Mucosa of rectum (tissue), 2 donors: ENCODE data around the gene ANKRD34A.

Experiments
- H3K27ac ChIP-seq, 2 donors: one replicate each; pipeline ENCODE4 v1.7.0; 2013; ENCODE audit warnings: inconsistent platforms in 2 of 2, low read depth in 2 of 2, low read length in 2 of 2
- H3K27me3 ChIP-seq, 2 donors: one replicate each; pipeline ENCODE4 v1.7.0; 2013; ENCODE audit warnings: low read length in 2 of 2; ENCODE audit not compliant: control insufficient read depth in 2 of 2, insufficient read depth in 2 of 2
- H3K36me3 ChIP-seq, 2 donors: one replicate each; pipeline ENCODE4 v1.7.0; 2013; ENCODE audit warnings: low read length in 2 of 2; ENCODE audit not compliant: control insufficient read depth in 2 of 2, insufficient read depth in 2 of 2
- H3K4me1 ChIP-seq, 2 donors: one replicate each; pipeline ENCODE4 v1.7.0; 2013; ENCODE audit warnings: low read length in 2 of 2, mild to moderate bottlenecking in 1 of 2; ENCODE audit not compliant: control insufficient read depth in 2 of 2, insufficient read depth in 2 of 2
- H3K4me3 ChIP-seq, 2 donors: one replicate each; pipeline ENCODE4 v1.7.0; 2013; ENCODE audit warnings: low read length in 2 of 2
- H3K9ac ChIP-seq, 2 donors: one replicate each; pipeline ENCODE4 v1.7.0; 2013; ENCODE audit warnings: low read length in 2 of 2, low read depth in 1 of 2, mild to moderate bottlenecking in 1 of 2
- H3K9me3 ChIP-seq, 2 donors: one replicate each; pipeline ENCODE4 v1.7.0; 2013; ENCODE audit warnings: low read length in 2 of 2; ENCODE audit not compliant: control insufficient read depth in 2 of 2
- donor health status: healthy.
- donor health status: Normal muscosa, but diverticular disease.

The ANKRD34A gene

DNA sequence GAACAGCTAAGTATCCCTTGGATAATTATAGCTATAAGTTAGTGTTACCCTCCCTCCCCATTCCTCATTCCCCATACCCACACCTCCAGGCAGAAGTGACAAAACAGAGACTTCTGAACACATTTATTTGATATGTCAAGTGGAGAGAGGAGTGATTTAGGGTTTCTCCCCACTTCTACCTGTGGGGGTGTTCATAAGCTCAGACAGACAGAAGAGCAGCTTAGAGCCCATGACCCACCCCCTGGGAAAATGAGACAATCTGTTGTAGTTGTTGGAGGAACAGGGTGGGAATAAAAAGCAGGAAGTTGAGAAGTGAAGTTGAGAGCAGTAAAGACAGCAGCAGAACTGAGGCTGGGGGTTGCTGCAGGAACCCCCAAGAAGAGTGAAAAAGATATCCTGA is 5.0 kb downstream of the ANKRD34A start:
- H3K27me3 ChIP-seq = peaks cover 14 to 34% of the 10 kb centered on the region in 2 donors
- no peak overlapping the region for H3K4me3 ChIP-seq
- no peaks in the 10 kb centered on the region for H3K36me3 ChIP-seq
- H3K27ac ChIP-seq = no peak overlapping the region
- no peak overlapping the region for H3K9ac ChIP-seq
- no peaks in the 10 kb centered on the region for H3K9me3 ChIP-seq
- H3K4me1 ChIP-seq = peaks cover 38 to 67% of the 10 kb centered on the region in 2 donors

GRCh38 chr1:145958734-145959133 is 5.6 kb downstream of the ANKRD34A start:
- no peak overlapping the region for H3K27ac ChIP-seq
- no peaks in the 10 kb centered on the region for H3K9me3 ChIP-seq
- peaks cover 41 to 63% of the 10 kb centered on the region in 2 donors for H3K4me1 ChIP-seq
- peak overlapping the region in 1 of 2 donors; percentile 79 for H3K4me3 ChIP-seq
- H3K27me3 ChIP-seq = peaks cover 14 to 34% of the 10 kb centered on the region in 2 donors
- H3K36me3 ChIP-seq = no peaks in the 10 kb centered on the region
- H3K9ac ChIP-seq = no peak overlapping the region

DNA sequence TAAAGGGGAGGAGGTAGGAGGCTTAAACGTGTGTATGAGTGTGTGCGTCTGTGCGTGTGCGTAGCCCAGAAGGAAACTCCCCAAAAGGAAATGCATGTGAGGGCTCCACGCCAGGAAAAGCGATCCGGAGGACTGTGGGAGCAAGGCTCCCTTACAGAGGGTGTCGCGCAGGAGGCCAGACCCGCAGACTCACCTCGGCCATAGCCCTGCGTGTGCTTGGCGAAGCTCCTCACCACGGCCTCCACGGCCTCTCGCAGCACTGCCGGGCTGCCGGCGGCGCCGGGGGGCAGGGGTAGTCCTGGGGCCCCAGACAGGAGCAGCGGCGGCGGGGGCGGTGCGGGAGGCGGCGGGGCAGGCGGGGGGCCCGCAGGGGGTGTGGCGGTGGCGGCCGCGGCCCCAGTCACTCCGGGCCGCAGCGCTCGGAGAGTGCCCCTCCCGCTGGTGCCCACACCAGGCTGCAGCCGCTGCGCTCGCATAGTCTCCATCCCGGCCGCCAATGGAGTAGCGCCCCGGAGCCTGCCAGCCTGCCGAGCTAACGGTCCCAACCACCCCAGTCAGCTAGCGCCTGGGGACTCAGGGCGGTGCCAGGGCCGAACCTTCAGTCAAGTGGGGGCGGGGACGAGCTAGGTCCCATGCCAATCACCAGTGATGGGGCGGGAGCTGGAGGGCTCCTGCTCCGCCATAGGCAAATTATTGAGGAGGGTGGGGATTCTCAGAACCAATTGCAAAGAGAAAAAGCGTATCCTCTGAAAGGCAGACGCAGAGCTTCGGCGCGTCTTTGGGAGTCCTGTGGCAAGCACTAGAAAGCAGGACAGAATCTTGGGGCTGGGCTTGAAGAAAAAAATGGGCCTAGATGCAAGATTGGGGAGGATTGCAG is 6.7 kb downstream of the ANKRD34A start, which contains the start of gene LIX1L:
LIX1L (minus strand) TSS at position 575 of the 877 bp plus-strand sequence; CDS start at position 485, 90 bp downstream.
- Histone ChIP-seq H3K4me1 (peaks cover 34 to 53% of the 10 kb centered on the region in 2 donors), H3K9ac (peak within 1 kb of the TSS; percentile 57 to 68), H3K4me3 (peak within 1 kb of the TSS; percentile 63 to 79), H3K9me3 (no peaks in the 10 kb centered on the region), H3K36me3 (no peaks in the 10 kb centered on the region), H3K27ac (peak within 1 kb of the TSS; percentile 70 to 85), H3K27me3 (peaks cover 14 to 28% of the 10 kb centered on the region in 2 donors)

DNA sequence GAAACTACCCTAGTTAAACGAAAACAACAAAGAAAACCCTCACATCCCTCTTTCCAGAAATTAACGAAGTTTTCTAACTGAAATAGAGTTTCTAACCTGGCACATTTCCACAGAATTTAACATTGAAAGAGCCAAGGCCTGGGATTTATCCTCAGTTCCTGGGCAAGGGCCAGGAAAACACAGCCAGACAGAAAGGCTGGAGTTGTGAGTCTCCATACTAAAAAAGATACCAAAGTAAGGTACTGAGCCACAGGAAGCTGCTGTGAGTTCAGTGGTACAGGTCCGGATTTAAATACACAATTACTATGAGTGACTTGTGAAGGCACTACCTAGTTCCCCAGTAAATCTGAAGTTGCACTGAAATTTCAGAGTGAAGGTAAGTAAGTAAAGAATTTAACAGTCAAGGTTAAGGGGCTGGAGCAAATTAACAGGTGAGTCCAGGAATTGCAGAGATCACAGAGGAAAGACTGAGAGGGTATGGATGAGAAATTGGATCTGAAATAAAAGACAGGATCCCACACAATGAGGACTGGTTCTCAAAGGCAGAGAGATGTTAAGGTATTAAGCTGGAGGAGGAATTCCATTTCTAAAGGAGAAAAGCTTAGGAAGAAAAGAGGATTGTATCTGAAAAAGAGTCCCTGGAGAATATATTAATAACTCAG is 7.5 kb downstream of the ANKRD34A start:
- Histone ChIP-seq H3K9ac (peak overlapping the region; percentile 57 to 68), H3K27me3 (peaks cover 11 to 23% of the 10 kb centered on the region in 2 donors), H3K36me3 (no peaks in the 10 kb centered on the region), H3K4me3 (peak overlapping the region; percentile 63 to 79), H3K9me3 (no peaks in the 10 kb centered on the region), H3K4me1 (peaks cover 30 to 46% of the 10 kb centered on the region in 2 donors), H3K27ac (peak overlapping the region; percentile 70 to 85)

DNA sequence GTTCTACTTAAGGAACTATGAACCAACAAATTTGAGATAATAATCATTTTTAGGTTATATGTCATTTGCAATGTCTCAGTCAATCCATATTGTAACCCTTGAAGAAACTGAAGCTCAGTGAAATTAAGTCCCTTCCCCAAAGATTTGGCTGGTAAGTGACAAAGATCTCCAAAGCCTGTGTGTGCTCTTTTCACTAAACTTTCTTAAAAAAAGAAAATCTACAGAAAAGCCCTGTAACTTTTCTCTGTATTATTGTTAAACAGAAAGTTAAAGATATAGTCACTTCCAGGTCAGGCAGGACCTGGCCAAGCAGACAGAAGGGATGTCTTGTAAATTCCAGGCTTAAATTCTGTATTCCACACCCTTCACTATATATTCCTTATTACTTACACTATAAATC is 8.0 kb downstream of the ANKRD34A start:
- Histone ChIP-seq H3K9me3 (no peaks in the 10 kb centered on the region), H3K27me3 (peaks cover 5 to 18% of the 10 kb centered on the region in 2 donors), H3K4me1 (peaks cover 24 to 41% of the 10 kb centered on the region in 2 donors), H3K36me3 (no peaks in the 10 kb centered on the region), H3K4me3 (peak overlapping the region in 1 of 2 donors; percentile 79), H3K9ac (peak overlapping the region; percentile 57 to 68), H3K27ac (peak overlapping the region in 1 of 2 donors; percentile 85)

DNA sequence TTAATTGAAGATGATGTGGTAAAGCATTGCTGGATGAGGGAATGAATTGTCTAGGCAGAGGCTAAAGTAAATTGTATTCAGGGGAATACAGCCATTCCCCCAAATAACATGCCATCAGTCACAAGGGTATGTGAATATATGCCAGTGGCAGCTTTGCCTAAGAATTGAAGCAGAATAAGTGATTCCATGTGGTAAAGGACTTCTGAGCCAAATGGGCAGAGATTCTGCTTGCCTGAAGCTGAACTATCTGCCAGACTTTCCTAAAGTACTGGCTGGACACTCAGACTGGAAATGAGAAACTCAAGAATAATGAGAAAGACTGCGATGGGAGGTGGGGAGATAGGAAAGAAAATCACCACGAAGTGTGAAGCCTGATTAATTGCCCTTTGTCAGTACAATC is 8.9 kb downstream of the ANKRD34A start:
- no peaks in the 10 kb centered on the region for H3K36me3 ChIP-seq
- no peak overlapping the region for H3K9ac ChIP-seq
- peaks cover 0 to 9% of the 10 kb centered on the region in 2 donors for H3K27me3 ChIP-seq
- no peaks in the 10 kb centered on the region for H3K9me3 ChIP-seq
- no peak overlapping the region for H3K4me3 ChIP-seq
- H3K27ac ChIP-seq = no peak overlapping the region
- peaks cover 16 to 32% of the 10 kb centered on the region in 2 donors for H3K4me1 ChIP-seq

DNA sequence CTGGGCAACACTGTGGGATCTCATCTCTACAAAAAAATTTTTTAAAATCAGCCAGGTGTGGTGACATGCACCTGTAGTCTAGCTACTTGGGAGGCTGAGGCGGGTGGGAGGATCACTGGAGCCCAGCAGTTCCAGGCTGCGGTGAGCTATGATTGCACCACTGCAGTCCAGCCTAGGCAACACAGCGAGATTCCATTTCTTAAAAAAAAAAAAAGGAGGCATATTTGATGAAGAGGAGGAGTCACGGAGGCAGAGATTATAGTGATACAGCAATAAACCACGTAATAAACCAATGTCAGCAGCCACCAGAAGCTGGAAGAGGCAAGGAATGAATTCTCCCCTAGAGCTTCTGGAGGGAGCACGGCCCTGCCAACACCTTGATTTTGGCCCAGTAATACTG is 10.5 kb downstream of the ANKRD34A start:
- Histone ChIP-seq H3K27me3 (no peaks in the 10 kb centered on the region), H3K4me1 (peaks cover 16 to 29% of the 10 kb centered on the region in 2 donors), H3K4me3 (no peak overlapping the region), H3K9me3 (no peaks in the 10 kb centered on the region), H3K9ac (no peak overlapping the region), H3K36me3 (no peaks in the 10 kb centered on the region), H3K27ac (no peak overlapping the region)

- H3K27me3 ChIP-seq = no peaks in the 10 kb centered on the region
- peaks cover 12 to 21% of the 10 kb centered on the region in 2 donors for H3K4me1 ChIP-seq
- H3K9me3 ChIP-seq = no peaks in the 10 kb centered on the region
- no peaks in the 10 kb centered on the region for H3K36me3 ChIP-seq
- no peak overlapping the region for H3K27ac ChIP-seq
- H3K9ac ChIP-seq = no peak overlapping the region
- no peak overlapping the region for H3K4me3 ChIP-seq
These were observed 11.5 kb downstream of the ANKRD34A start for GRCh38 chr1:145952903-145953302.

GRCh38 chr1:145951526-145951925 is 12.8 kb downstream of the ANKRD34A start:
- H3K27ac ChIP-seq = no peak overlapping the region
- peaks cover 7 to 17% of the 10 kb centered on the region in 2 donors for H3K4me1 ChIP-seq
- no peak overlapping the region for H3K4me3 ChIP-seq
- H3K36me3 ChIP-seq = peaks cover 0 to 1% of the 10 kb centered on the region in 2 donors
- no peaks in the 10 kb centered on the region for H3K9me3 ChIP-seq
- no peak overlapping the region for H3K9ac ChIP-seq
- H3K27me3 ChIP-seq = no peaks in the 10 kb centered on the region

GRCh38 chr1:145949219-145949618 is 15.2 kb downstream of the ANKRD34A start:
- Histone ChIP-seq H3K27ac (no peak overlapping the region), H3K4me3 (no peak overlapping the region), H3K9me3 (no peaks in the 10 kb centered on the region), H3K4me1 (peaks cover under 1 to 2% of the 10 kb centered on the region in 2 donors), H3K9ac (no peak overlapping the region), H3K27me3 (no peaks in the 10 kb centered on the region), H3K36me3 (peaks cover 0 to 3% of the 10 kb centered on the region in 2 donors)
